Spleen (tissue), 11 donors: ENCODE data around the gene KCNAB1. TPM values are rescaled to one million over a fixed set of nuclear protein-coding genes. Genes with fewer than 3 reads are reported as not detected.

Experiments
- DNase-seq: peaks from one replicate; pipeline ENCODE4 v3.0.0-alpha.2; 2020
- H3K27ac ChIP-seq, 8 donors: fragments of 200-600 bp; sonication (generic) in 7 of 8; 1 replicate in 4 of 8; 2 replicates in 4 of 8; pipeline versions ENCODE4 v1.5.0 to v1.8.0; 2016 to 2021; ENCODE audit warnings: inconsistent platforms in 4 of 8, mild to moderate bottlenecking in 4 of 8, moderate library complexity in 1 of 8
- H3K27me3 ChIP-seq, 7 donors: fragments of 200-600 bp; sonication (generic) in 6 of 7; replicated peaks in 1 of 7; 1 replicate in 4 of 7; 2 replicates in 3 of 7; pipeline versions ENCODE4 v1.5.0 to v1.8.0; 2016 to 2021; ENCODE audit warnings: inconsistent platforms in 3 of 7, mild to moderate bottlenecking in 1 of 7
- H3K36me3 ChIP-seq, 6 donors: fragments of 200-600 bp; sonication (generic) in 5 of 6; 1 replicate in 4 of 6; 2 replicates in 2 of 6; pipeline versions ENCODE4 v1.5.0 to v1.8.0; 2016 to 2021; ENCODE audit warnings: inconsistent platforms in 2 of 6
- H3K4me1 ChIP-seq, 6 donors: fragments of 200-600 bp; sonication (generic) in 5 of 6; 1 replicate in 3 of 6; 2 replicates in 3 of 6; pipeline versions ENCODE4 v1.5.0 to v1.8.0; 2016 to 2021; ENCODE audit warnings: inconsistent platforms in 3 of 6
- H3K4me3 ChIP-seq, 8 donors: fragments of 200-600 bp; sonication (generic) in 7 of 8; 1 replicate in 4 of 8; 2 replicates in 4 of 8; pipeline versions ENCODE4 v1.5.0 to v1.8.0; 2016 to 2021; ENCODE audit warnings: inconsistent platforms in 4 of 8, mild to moderate bottlenecking in 4 of 8, moderate library complexity in 2 of 8
- H3K9me3 ChIP-seq, 8 donors: fragments of 200-600 bp; sonication (generic) in 7 of 8; 1 replicate in 4 of 8; 2 replicates in 4 of 8; pipeline versions ENCODE4 v1.5.0 to v1.8.0; 2016 to 2021; ENCODE audit warnings: inconsistent platforms in 4 of 8
- CTCF ChIP-seq, 11 experiments: fragments of 200-600 bp in 7 of 11; fragments of 450-650 bp in 4 of 11; sonication (generic) in 4 of 11; IDR thresholded peaks in 8 of 11; conservative IDR thresholded peaks in 3 of 11; 1 replicate in 7 of 11; 2 replicates in 4 of 11; pipeline versions ENCODE4 v1.4.0 to v1.8.0; 2016 to 2021; ENCODE audit warnings: antibody characterized with exemption in 11 of 11, inconsistent platforms in 4 of 11, mild to moderate bottlenecking in 1 of 11
- POLR2A ChIP-seq, 3 donors: fragments of 450-650 bp; IDR thresholded peaks; one replicate each; pipeline ENCODE4 v1.5.1; 2017; ENCODE audit warnings: antibody characterized with exemption in 3 of 3, mild to moderate bottlenecking in 1 of 3
- POLR2AphosphoS5 ChIP-seq, 3 donors: sonication (generic); formaldehyde crosslinking; IDR thresholded peaks; one replicate each; pipeline ENCODE4 v1.5.1; 2017; ENCODE audit warnings: antibody characterized with exemption in 3 of 3
- WGBS, 5 donors: extraction: QIAGEN DNeasy Blood & Tissue Kit in 3 of 5; methylation state at CpG; one replicate each; pipeline versions ENCODE4 v1.1.5 to v1.1.7; 2013 to 2018; 5-methylcytosine and 5-hydroxymethylcytosine counted together
- intact Hi-C: fragments of 100-400 bp; cut with DNase I; formaldehyde crosslinking; loops from one replicate; pipeline ENCODE4 v1.15.0; 2023; ENCODE audit warnings: low total_unique reads
- polyA plus RNA-seq, 3 donors: library from polyadenylated mRNA; stranded (reverse); fragments of 200-250 nt; gene quantifications; one replicate each; pipeline ENCODE4 v1.2.1, GENCODE V29; 2013
- total RNA-seq, 7 donors: library from RNA; depleted of rRNA in 3 of 7; stranded (reverse); fragments of >200 nt in 3 of 7; fragmentation: NEBNext Ultra II Directional in 4 of 7; extraction: Animal tissue kit (Norgen Biotek cat#: 25700) in 4 of 7; gene quantifications; one replicate each; pipeline versions ENCODE4 v1.1.0 to v1.2.1, GENCODE V29; 2016 to 2021
- donor health status: healthy with polysubstance abuse.
- donor health status: DM: no; HTN: no; CAD: no; lungs with moderate emphysema.
- donor health status: DM: no; HTN: no; CAD: no.
- donor health status: Bipolar disorder and iron deficiency.
- donor health status: healthy.
- donor health status: DM: no; HTN: no; CAD: no.
- donor health status: DM: yes; HTN: yes; CAD: no.

KCNAB1 gene
- total and polyA plus RNA-seq, 10 donors, result 0.59 to 10.5 (median 6.3) TPM

- H3K4me3 ChIP-seq, result no peak overlapping the region
- H3K27me3 ChIP-seq, result peaks cover 0 to 32% (median 0%) of the 10 kb centered on the region in 7 donors
- DNase-seq, result no peak
- intact Hi-C loops, result no loop called here
- no peaks in the 10 kb centered on the region for H3K4me1 ChIP-seq
- no peak overlapping the region for H3K27ac ChIP-seq
- H3K36me3 ChIP-seq, result no peaks in the 10 kb centered on the region
- no peak for TF ChIP-seq CTCF (IDR thresholded peaks at IDR 0.05 in 8 of 11, conservative IDR thresholded peaks at IDR 0.05 in 3 of 11)
- TF ChIP-seq POLR2AphosphoS5 (IDR thresholded peaks at IDR 0.05), result no peak
- no peak for TF ChIP-seq POLR2A (IDR thresholded peaks at IDR 0.05)
- H3K9me3 ChIP-seq, result peaks cover 0 to under 1% (median 0%) of the 10 kb centered on the region in 8 donors
- 72 to 90% (median 88%) methylated on average over 6 of the region's 6 CpGs for WGBS, 5 donors
Observed at GRCh38 chr3:156214676-156215075, 94.3 kb downstream of the KCNAB1 start.

GRCh38 chr3:156215751-156216150, 95.4 kb downstream of the KCNAB1 start:
- Histone ChIP-seq H3K27me3 (peaks cover 0 to 22% (median 0%) of the 10 kb centered on the region in 7 donors), H3K36me3 (no peaks in the 10 kb centered on the region)
- intact Hi-C loops, result no loop called here

GRCh38 chr3:156216216-156216615, 95.8 kb downstream of the KCNAB1 start:
- intact Hi-C loops, result no loop called here
- peaks cover 0 to 9% (median 0%) of the 10 kb centered on the region in 8 donors for H3K9me3 ChIP-seq
- no peak for TF ChIP-seq POLR2A (IDR thresholded peaks at IDR 0.05)
- TF ChIP-seq CTCF (IDR thresholded peaks at IDR 0.05 in 8 of 11, conservative IDR thresholded peaks at IDR 0.05 in 3 of 11), result no peak
- no peak for TF ChIP-seq POLR2AphosphoS5 (IDR thresholded peaks at IDR 0.05)
- no peak overlapping the region for H3K27ac ChIP-seq
- no peaks in the 10 kb centered on the region for H3K4me1 ChIP-seq
- 91 to 95% (median 93%) methylated on average over 2 of the region's 2 CpGs for WGBS, 5 donors
- no peak overlapping the region for H3K4me3 ChIP-seq
- H3K27me3 ChIP-seq, result peaks cover 0 to 19% (median 0%) of the 10 kb centered on the region in 7 donors
- no peak for DNase-seq
- no peaks in the 10 kb centered on the region for H3K36me3 ChIP-seq

More at GRCh38 chr3:156215751-156216150, 95.4 kb downstream of the KCNAB1 start:
- DNase-seq, result no peak
- Histone ChIP-seq H3K4me3 (no peak overlapping the region), H3K9me3 (peaks cover 0 to 5% (median 0%) of the 10 kb centered on the region in 8 donors), H3K27ac (no peak overlapping the region), H3K4me1 (no peaks in the 10 kb centered on the region)
- no peak for TF ChIP-seq POLR2A (IDR thresholded peaks at IDR 0.05)
- 75 to 94% (median 89%) methylated on average over 3 of the region's 3 CpGs for WGBS, 5 donors

- H3K36me3 ChIP-seq, result no peaks in the 10 kb centered on the region
- no peaks in the 10 kb centered on the region for H3K4me1 ChIP-seq
- 57 to 82% (median 72%) methylated on average over 3 of the region's 3 CpGs for WGBS, 5 donors
- peaks cover 0 to 19% (median 0%) of the 10 kb centered on the region in 7 donors for H3K27me3 ChIP-seq
- no peak for TF ChIP-seq POLR2AphosphoS5 (IDR thresholded peaks at IDR 0.05)
- TF ChIP-seq CTCF (IDR thresholded peaks at IDR 0.05 in 8 of 11, conservative IDR thresholded peaks at IDR 0.05 in 3 of 11), result no peak
- TF ChIP-seq POLR2A (IDR thresholded peaks at IDR 0.05), result no peak
- intact Hi-C loops, result no loop called here
- no peak overlapping the region for H3K4me3 ChIP-seq
- peaks cover 0 to 10% (median 0%) of the 10 kb centered on the region in 8 donors for H3K9me3 ChIP-seq
- DNase-seq, result no peak
- no peak overlapping the region for H3K27ac ChIP-seq
Observed at GRCh38 chr3:156216852-156217251, 96.5 kb downstream of the KCNAB1 start.
